Colonic mucosa (tissue), 4 donors: Measurements from ENCODE around the gene NUCB1. TPM values are rescaled to one million over a fixed set of nuclear protein-coding genes. Genes with fewer than 3 reads are reported as not detected.
A peak's percentile ranks its signal among the peaks of the same experiment; 100 is the strongest.
"Not testable (repeated sequence)": the region's sequence is repeated elsewhere in the genome, so short reads cannot be mapped to it uniquely, and the experiment has no call there.

ENCODE experiments used
- DNase-seq: peaks from one replicate; pipeline ENCODE4 v3.0.0-alpha.2; 2020
- H3K27ac ChIP-seq: fragments of 200-600 bp; one replicate; pipeline ENCODE4 v1.8.0; 2021
- H3K27me3 ChIP-seq: fragments of 200-600 bp; one replicate; pipeline ENCODE4 v1.8.0; 2021
- H3K36me3 ChIP-seq: fragments of 200-600 bp; one replicate; pipeline ENCODE4 v1.8.0; 2021
- H3K4me1 ChIP-seq: fragments of 200-600 bp; one replicate; pipeline ENCODE4 v1.8.0; 2021; ENCODE audit warnings: mild to moderate bottlenecking
- H3K4me3 ChIP-seq: fragments of 200-600 bp; one replicate; pipeline ENCODE4 v1.8.0; 2021
- H3K9ac ChIP-seq, 2 donors: one replicate each; pipeline ENCODE4 v1.7.0; 2013; ENCODE audit warnings: control low read depth in 2 of 2, low read depth in 2 of 2, low read length in 2 of 2
- H3K9me3 ChIP-seq: fragments of 200-600 bp; one replicate; pipeline ENCODE4 v1.8.0; 2021
- intact Hi-C: fragments of 100-400 bp; cut with DNase I; formaldehyde crosslinking; loops from one replicate; pipeline ENCODE4 v1.14.1; 2022
- total RNA-seq, 2 donors: library from RNA; stranded (reverse); fragmentation: NEBNext Ultra II Directional in 1 of 2; extraction: Animal tissue kit (Norgen Biotek cat#: 25700) in 1 of 2; gene quantifications; one replicate each; pipeline ENCODE4 v1.2.1, GENCODE V29; 2021
- TF ChIP-seq, protein P1 (sequence below): fragments of 200-600 bp; IDR thresholded peaks from one replicate; pipeline ENCODE4 v1.8.0; 2022; ENCODE audit warnings: antibody characterized with exemption, mild to moderate bottlenecking
- donor health status: healthy.
- donor health status: DM: no; HTN: no; CAD: no.
- donor health status: DM: no; HTN: no; CAD: no.

NUCB1 gene
- total RNA-seq, 2 donors from 2014 or later, result 180 to 184 TPM

- no peaks in the 10 kb centered on the region for H3K27me3 ChIP-seq
- TF ChIP-seq, protein P1, sequence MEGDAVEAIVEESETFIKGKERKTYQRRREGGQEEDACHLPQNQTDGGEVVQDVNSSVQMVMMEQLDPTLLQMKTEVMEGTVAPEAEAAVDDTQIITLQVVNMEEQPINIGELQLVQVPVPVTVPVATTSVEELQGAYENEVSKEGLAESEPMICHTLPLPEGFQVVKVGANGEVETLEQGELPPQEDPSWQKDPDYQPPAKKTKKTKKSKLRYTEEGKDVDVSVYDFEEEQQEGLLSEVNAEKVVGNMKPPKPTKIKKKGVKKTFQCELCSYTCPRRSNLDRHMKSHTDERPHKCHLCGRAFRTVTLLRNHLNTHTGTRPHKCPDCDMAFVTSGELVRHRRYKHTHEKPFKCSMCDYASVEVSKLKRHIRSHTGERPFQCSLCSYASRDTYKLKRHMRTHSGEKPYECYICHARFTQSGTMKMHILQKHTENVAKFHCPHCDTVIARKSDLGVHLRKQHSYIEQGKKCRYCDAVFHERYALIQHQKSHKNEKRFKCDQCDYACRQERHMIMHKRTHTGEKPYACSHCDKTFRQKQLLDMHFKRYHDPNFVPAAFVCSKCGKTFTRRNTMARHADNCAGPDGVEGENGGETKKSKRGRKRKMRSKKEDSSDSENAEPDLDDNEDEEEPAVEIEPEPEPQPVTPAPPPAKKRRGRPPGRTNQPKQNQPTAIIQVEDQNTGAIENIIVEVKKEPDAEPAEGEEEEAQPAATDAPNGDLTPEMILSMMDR, result no peak
- no peaks in the 10 kb centered on the region for H3K4me1 ChIP-seq
- no peak for DNase-seq
- intact Hi-C loops, result no loop called here
- no peaks in the 10 kb centered on the region for H3K36me3 ChIP-seq
- H3K27ac ChIP-seq, result no peak overlapping the region
- H3K9me3 ChIP-seq, result no peaks in the 10 kb centered on the region
- no peak overlapping the region for H3K9ac ChIP-seq
- H3K4me3 ChIP-seq, result no peak overlapping the region
These were observed 16.4 kb upstream of the NUCB1 start for GRCh38 chr19:48883726-48884125.

DNA sequence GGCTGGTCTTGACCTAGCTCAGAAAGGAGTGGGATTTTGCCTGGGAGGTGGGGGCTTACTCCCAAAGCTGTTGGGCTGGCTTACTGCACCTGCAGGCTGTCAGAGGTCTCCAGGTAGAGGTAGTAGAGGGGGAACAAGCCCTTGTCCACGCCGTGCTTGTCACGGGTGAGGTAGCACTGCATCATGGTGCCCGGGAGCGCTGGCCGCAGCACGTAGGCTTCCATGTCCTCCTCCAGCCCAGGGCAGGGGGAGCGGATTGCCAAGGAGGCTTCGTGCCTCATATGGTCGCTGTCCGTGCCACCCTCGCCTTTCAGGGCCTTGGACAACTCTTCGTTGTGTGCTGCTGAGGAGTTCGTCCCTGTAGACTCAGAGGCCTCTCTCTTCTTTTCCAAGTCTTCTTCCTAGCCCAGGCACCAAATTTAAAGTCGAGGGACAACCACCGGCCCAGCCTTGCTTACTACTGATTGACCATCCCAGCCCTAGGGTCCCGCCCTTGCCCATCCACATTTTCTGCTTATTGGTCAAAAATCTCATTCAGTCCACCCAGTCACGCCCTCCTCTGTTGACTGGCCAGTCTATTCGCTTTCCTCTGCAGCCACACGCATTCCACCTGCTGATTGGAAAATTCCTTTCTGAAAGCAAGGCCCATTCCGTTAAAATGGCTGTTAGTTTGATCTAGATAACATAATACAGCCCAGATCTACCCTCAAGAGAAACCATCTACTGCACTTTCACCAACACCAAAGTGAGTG lies 12.1 kb upstream of the NUCB1 start:
- H3K9me3 ChIP-seq, result no peaks in the 10 kb centered on the region
- no peaks in the 10 kb centered on the region for H3K4me1 ChIP-seq
- intact Hi-C loops, result no loop called here
- no peaks in the 10 kb centered on the region for H3K27me3 ChIP-seq
- no peaks in the 10 kb centered on the region for H3K36me3 ChIP-seq
- H3K4me3 ChIP-seq, result no peak overlapping the region
- DNase-seq, result no peak
- H3K9ac ChIP-seq, result no peak overlapping the region
- H3K27ac ChIP-seq, result no peak overlapping the region
- TF ChIP-seq, protein P1, result no peak

GRCh38 chr19:48889496-48889895 lies 10.6 kb upstream of the NUCB1 start:
- H3K4me1 ChIP-seq, intact Hi-C loops, H3K4me3 ChIP-seq, H3K9me3 ChIP-seq, H3K9ac ChIP-seq, H3K36me3 ChIP-seq, DNase-seq, H3K27me3 ChIP-seq, H3K27ac ChIP-seq: not testable (repeated sequence)

DNA sequence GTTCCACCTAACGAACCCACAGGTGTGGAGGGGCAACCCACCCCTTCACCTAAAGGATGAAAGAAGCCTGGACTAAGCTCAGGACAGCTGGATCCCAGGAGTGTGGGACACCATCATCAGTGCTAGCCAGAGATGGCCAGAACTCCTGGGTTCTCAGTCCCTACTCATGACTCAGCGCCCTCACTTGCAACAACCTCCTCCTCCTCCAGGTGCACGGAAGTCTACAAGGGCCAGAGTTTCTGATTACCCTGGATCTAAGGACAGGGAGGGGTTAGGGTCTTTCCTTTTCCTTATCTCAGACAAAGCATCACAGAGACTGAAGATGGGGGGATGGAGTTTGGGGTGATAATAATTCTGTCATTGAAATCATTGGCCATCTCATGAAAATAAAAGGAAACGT lies 9.6 kb upstream of the NUCB1 start:
- Histone ChIP-seq H3K36me3 (no peaks in the 10 kb centered on the region), H3K9me3 (no peaks in the 10 kb centered on the region), H3K4me3 (no peak overlapping the region), H3K4me1 (no peaks in the 10 kb centered on the region), H3K27me3 (no peaks in the 10 kb centered on the region), H3K27ac (no peak overlapping the region), H3K9ac (no peak overlapping the region)
- intact Hi-C loops, result no loop called here
- DNase-seq, result no peak
- TF ChIP-seq, protein P1, result no peak

GRCh38 chr19:48895226-48895625 lies 4.9 kb upstream of the NUCB1 start:
- intact Hi-C loops, result no loop called here
- no peak for DNase-seq
- H3K27me3 ChIP-seq, result no peaks in the 10 kb centered on the region
- no peaks in the 10 kb centered on the region for H3K4me1 ChIP-seq
- no peaks in the 10 kb centered on the region for H3K36me3 ChIP-seq
- H3K9ac ChIP-seq, result no peak overlapping the region
- no peak overlapping the region for H3K27ac ChIP-seq
- H3K4me3 ChIP-seq, result no peak overlapping the region
- TF ChIP-seq, protein P1, result no peak
- no peaks in the 10 kb centered on the region for H3K9me3 ChIP-seq

DNA sequence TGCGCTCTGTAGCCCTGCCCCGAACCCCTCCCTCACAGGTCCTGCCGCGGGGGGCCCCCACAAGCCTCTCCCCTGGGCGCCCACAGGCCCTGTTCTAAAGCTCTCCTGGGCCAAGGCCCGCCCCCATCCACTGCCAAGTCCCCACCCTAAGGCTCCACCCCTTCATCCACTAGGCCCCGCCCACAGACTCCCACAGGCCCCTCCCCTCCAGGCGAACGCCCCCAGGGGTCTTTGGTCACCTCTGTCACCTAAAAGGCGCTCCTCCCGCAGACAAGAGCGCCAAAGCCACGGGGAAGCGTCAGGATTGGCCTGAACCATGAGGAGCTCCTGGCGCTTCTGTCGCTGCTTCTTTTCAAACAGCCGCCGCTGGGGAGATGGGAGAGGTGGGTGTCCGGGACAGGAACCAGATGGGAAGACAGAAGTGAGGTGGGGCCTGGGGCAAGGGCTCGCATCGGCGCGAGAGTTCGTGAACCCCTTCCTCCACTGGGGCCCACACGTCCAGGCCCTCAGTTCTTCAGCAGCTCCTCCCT lies 3.9 kb upstream of the NUCB1 start:
- H3K36me3 ChIP-seq, result no peaks in the 10 kb centered on the region
- no peaks in the 10 kb centered on the region for H3K27me3 ChIP-seq
- no peak overlapping the region for H3K27ac ChIP-seq
- peak; percentile 51 for DNase-seq
- peak overlapping the region; percentile 25 for H3K4me3 ChIP-seq
- peak overlapping the region in 1 of 2 donors; percentile 24 for H3K9ac ChIP-seq
- no peaks in the 10 kb centered on the region for H3K9me3 ChIP-seq
- TF ChIP-seq, protein P1, result no peak
- no peaks in the 10 kb centered on the region for H3K4me1 ChIP-seq
- intact Hi-C loops, result no loop called here
